HCT116 (cell line): ENCODE measurements around the gene GTPBP2. TPM values are rescaled to one million over a fixed set of nuclear protein-coding genes. Genes with fewer than 3 reads are reported as not detected.
A peak's percentile ranks its signal among the peaks of the same experiment; 100 is the strongest.

Experiments used
- ATAC-seq: fragments of 200-7000 bp; cut with Tn5 transposase; 2 replicates; pipeline ENCODE4 v1.9.1; 2020; ENCODE audit warnings: mild to moderate bottlenecking, moderate library complexity
- BruUV-seq: library from RNA; stranded (reverse); fragments of 400-500 nt; replicated peaks from 2 replicates; lab custom pipeline; 2021; lab: Mats Ljungman, UMichigan
- CTCF ChIA-PET: fragments of 300-600 bp; sonication (Branson Sonifier 250); formaldehyde crosslinking; loops from one replicate; lab custom pipeline; 2021; ENCODE audit warnings: antibody characterized with exemption; lab: Charles Lee
- POLR2A ChIA-PET: fragments of 300-600, 350-600 bp; sonication (Branson Sonifier 250); formaldehyde crosslinking; loops from one replicate; lab custom pipeline; 2021; ENCODE audit warnings: antibody characterized with exemption; lab: Charles Lee
- RAD21 ChIA-PET, 2 experiments: fragments of 300-600 bp; sonication (Branson Sonifier 250); formaldehyde crosslinking; loops; one replicate each; lab custom pipeline; 2023; ENCODE audit warnings: low total read pairs in 2 of 2; ENCODE audit not compliant: uncharacterized antibody in 2 of 2, unreplicated experiment in 2 of 2, low non-redundant PET in 1 of 2; lab: Charles Lee
- DNase-seq: peaks from one replicate; pipeline ENCODE4 v3.0.0-alpha.2; 2010; ENCODE audit warnings: low read depth, low spot score
- H2AFZ ChIP-seq: fragments of 200-600 bp; shearing (Covaris generic), sonication (generic); 2 replicates; pipeline ENCODE4 v1.6.1; 2017; ENCODE audit warnings: low read depth, mixed run types, mixed read lengths, antibody characterized with exemption, low read length; ENCODE audit not compliant: poor library complexity, severe bottlenecking
- H3K27ac ChIP-seq: 2 replicates; pipeline ENCODE4 v1.5.1; 2012; ENCODE audit warnings: low read depth, low read length
- H3K27me3 ChIP-seq: fragments of 200-600 bp; sonication (generic); 2 replicates; pipeline ENCODE4 v1.6.1; 2016; ENCODE audit warnings: mixed run types, low read length, mixed read lengths; ENCODE audit not compliant: insufficient read depth
- H3K36me3 ChIP-seq, 2 experiments: fragments of 200-500 bp in 1 of 2; fragments of 200-600 bp in 1 of 2; sonication (Bioruptor generic) in 1 of 2; sonication (generic) in 1 of 2; 2 replicates each; pipeline versions ENCODE4 v1.5.1 to v1.6.1; 2014 to 2016; ENCODE audit warnings: low read length in 2 of 2, inconsistent platforms in 1 of 2, mixed read lengths in 1 of 2, mixed run types in 1 of 2; ENCODE audit not compliant: insufficient read depth in 2 of 2, control insufficient read depth in 1 of 2
- H3K4me1 ChIP-seq, 2 experiments: fragments of 200-600 bp in 1 of 2; sonication (generic) in 1 of 2; 2 replicates each; pipeline versions ENCODE4 v1.5.1 to v1.6.1; 2012 to 2017; ENCODE audit warnings: low read length in 2 of 2, inconsistent platforms in 1 of 2, mild to moderate bottlenecking in 1 of 2, mixed read lengths in 1 of 2, mixed run types in 1 of 2, moderate library complexity in 1 of 2; ENCODE audit not compliant: insufficient read depth in 2 of 2, control insufficient read depth in 1 of 2
- H3K4me2 ChIP-seq: fragments of 200-600 bp; sonication (generic); 2 replicates; pipeline ENCODE4 v1.6.1; 2017; ENCODE audit warnings: mixed run types, low read length, mixed read lengths
- H3K4me3 ChIP-seq, 2 experiments: fragments of 200-600 bp in 1 of 2; sonication (generic) in 1 of 2; replicated peaks in 1 of 2; 2 replicates each; pipeline ENCODE4 v1.5.1; 2011 to 2016; ENCODE audit warnings: low read length in 2 of 2, control low read depth in 1 of 2, low read depth in 1 of 2, mild to moderate bottlenecking in 1 of 2, mixed read lengths in 1 of 2, mixed run types in 1 of 2
- H3K79me2 ChIP-seq: fragments of 200-600 bp; sonication (generic); 2 replicates; pipeline ENCODE4 v1.6.1; 2017; ENCODE audit warnings: mild to moderate bottlenecking, mixed run types, low read length, moderate library complexity, mixed read lengths; ENCODE audit not compliant: insufficient read depth
- H3K9ac ChIP-seq: fragments of 200-600 bp; sonication (generic); 2 replicates; pipeline ENCODE4 v1.6.1; 2016; ENCODE audit warnings: low read length, mixed read lengths
- H3K9me2 ChIP-seq: fragments of 200-600 bp; sonication (generic), shearing (Covaris generic); 2 replicates; pipeline ENCODE4 v1.6.1; 2017; ENCODE audit warnings: mixed run types, mild to moderate bottlenecking, moderate library complexity; ENCODE audit not compliant: insufficient read depth
- H3K9me3 ChIP-seq, 2 experiments: fragments of 200-500 bp in 1 of 2; fragments of 200-600 bp in 1 of 2; sonication (Bioruptor generic) in 1 of 2; sonication (generic) in 1 of 2; 2 replicates each; pipeline ENCODE4 v1.6.1; 2014 to 2017; ENCODE audit warnings: low read length in 2 of 2, mixed read lengths in 2 of 2, inconsistent platforms in 1 of 2, low read depth in 1 of 2, mild to moderate bottlenecking in 1 of 2, mixed run types in 1 of 2, moderate library complexity in 1 of 2; ENCODE audit not compliant: control insufficient read depth in 1 of 2, insufficient read depth in 1 of 2
- H4K20me1 ChIP-seq: fragments of 200-600 bp; sonication (generic), shearing (Covaris generic); 2 replicates; pipeline ENCODE4 v1.6.1; 2017; ENCODE audit warnings: mixed run types, mild to moderate bottlenecking, moderate library complexity; ENCODE audit not compliant: insufficient read depth
- CBX3 ChIP-seq: IDR thresholded peaks from 2 replicates; pipeline ENCODE4 v1.6.1; 2012; ENCODE audit warnings: low read depth
- EGR1 ChIP-seq: IDR thresholded peaks from 2 replicates; pipeline ENCODE4 v1.6.1; 2012; ENCODE audit warnings: low read depth
- ELF1 ChIP-seq: IDR thresholded peaks from 2 replicates; pipeline ENCODE4 v1.6.1; 2012; ENCODE audit warnings: low read depth, borderline replicate concordance
- EZH2phosphoT487 ChIP-seq: fragments of 200-600 bp; IDR thresholded peaks from 2 replicates; pipeline ENCODE4 v1.6.1; 2018; ENCODE audit warnings: antibody characterized with exemption, borderline replicate concordance
- JUND ChIP-seq: IDR thresholded peaks from 2 replicates; pipeline ENCODE4 v1.6.1; 2012
- POLR2A ChIP-seq: IDR thresholded peaks from 2 replicates; pipeline ENCODE4 v1.7.0; 2011; ENCODE audit warnings: borderline replicate concordance; ENCODE audit not compliant: insufficient read depth, insufficient read length; ENCODE audit errors: extremely low read depth
- REST ChIP-seq: IDR thresholded peaks from 2 replicates; pipeline ENCODE4 v1.6.1; 2012; ENCODE audit warnings: low read depth
- SIN3A ChIP-seq: IDR thresholded peaks from 2 replicates; pipeline ENCODE4 v1.6.1; 2012; ENCODE audit warnings: low read depth
- SP1 ChIP-seq: IDR thresholded peaks from 2 replicates; pipeline ENCODE4 v1.6.1; 2012; ENCODE audit warnings: low read depth
- SRF ChIP-seq: IDR thresholded peaks from 2 replicates; pipeline ENCODE4 v1.6.1; 2012; ENCODE audit warnings: low read depth
- YY1 ChIP-seq: IDR thresholded peaks from 2 replicates; pipeline ENCODE4 v1.6.1; 2011; ENCODE audit warnings: low read length, low read depth, moderate library complexity, mild to moderate bottlenecking; ENCODE audit not compliant: insufficient replicate concordance; ENCODE audit errors: extremely low read depth
- ZBTB33 ChIP-seq: IDR thresholded peaks from 2 replicates; pipeline ENCODE4 v1.6.1; 2011; ENCODE audit warnings: mild to moderate bottlenecking, low read length, moderate library complexity; ENCODE audit not compliant: insufficient replicate concordance; ENCODE audit errors: extremely low read depth
- ZFX ChIP-seq: fragments of 450-650 bp; IDR thresholded peaks from 2 replicates; pipeline ENCODE4 v1.6.1; 2017
- intact Hi-C: fragments of 100-400 bp; cut with micrococcal nuclease; formaldehyde crosslinking; loops from 2 replicates; pipeline ENCODE4 v1.10.0; 2022
- total RNA-seq: library from RNA; stranded (reverse); gene quantifications from one replicate; pipeline ENCODE4 v1.2.1, GENCODE V29; 2021; ENCODE audit not compliant: unreplicated experiment

Gene GTPBP2
- total RNA-seq, 1 experiment from 2014 or later: 98.0 TPM

- H3K27ac ChIP-seq: peak overlapping the region; percentile 49; the same call in 1 of the 2 replicates
Observed at GRCh38 chr6:43669922-43670622, 41.0 kb upstream of the GTPBP2 start.

GRCh38 chr6:43669050-43669921, 40.2 kb upstream of the GTPBP2 start:
- H3K4me3 ChIP-seq: no peak overlapping the region
- ATAC-seq (no peak), DNase-seq (no peak)
- peaks cover 15 to 23% of the 10 kb centered on the region in 2 experiments for H3K36me3 ChIP-seq
- ChIA-PET POLR2A (no interaction called here), CTCF (interaction anchor here (0.8 to 4.6 kb wide), 5 partner anchors 24 to 410 kb away, joined by 3 to 45 read pairs (median 5); partner anchors contain the start of gene RSPH9), RAD21 (no interaction called here)
- H3K4me1 ChIP-seq: peaks cover 10 to 42% of the 10 kb centered on the region in 2 experiments
- no peak for TF ChIP-seq JUND
- TF ChIP-seq CBX3: no peak
- no peak for TF ChIP-seq EGR1
- TF ChIP-seq ZBTB33: no peak
- no peak for TF ChIP-seq REST
- TF ChIP-seq ZFX: no peak
- TF ChIP-seq SIN3A: no peak
- TF ChIP-seq SP1: no peak
- TF ChIP-seq POLR2A: no peak
- no peak for TF ChIP-seq EZH2phosphoT487
- TF ChIP-seq ELF1: no peak
- TF ChIP-seq SRF: no peak
- H3K4me2 ChIP-seq: peak overlapping the region; percentile 69; the same call in 1 of the 2 replicates
- no peak overlapping the region for H3K9ac ChIP-seq
- peak overlapping the region; percentile 49 for H3K27ac ChIP-seq
- no peaks in the 10 kb centered on the region for H3K79me2 ChIP-seq
- no peaks in the 10 kb centered on the region for H3K9me3 ChIP-seq
- no peaks in the 10 kb centered on the region for H3K9me2 ChIP-seq
- intact Hi-C loops: loop anchor here (5.0 kb wide), 2 partner anchors 283 to 767 kb away; no protein-coding TSS in a partner anchor
- no peak overlapping the region for H2AFZ ChIP-seq
- H3K27me3 ChIP-seq: no peaks in the 10 kb centered on the region
- TSS peak; percentile 9 for BruUV-seq
- H4K20me1 ChIP-seq: no peaks in the 10 kb centered on the region

More at GRCh38 chr6:43669922-43670622, 41.0 kb upstream of the GTPBP2 start:
- no peaks in the 10 kb centered on the region for H3K79me2 ChIP-seq
- intact Hi-C loops: loop anchor here (5.0 kb wide), 2 partner anchors 282 to 768 kb away; no protein-coding TSS in a partner anchor
- no peaks in the 10 kb centered on the region for H3K27me3 ChIP-seq
- no peaks in the 10 kb centered on the region for H3K9me3 ChIP-seq
- H3K9me2 ChIP-seq: no peaks in the 10 kb centered on the region
- H3K4me3 ChIP-seq: no peak overlapping the region
- H3K4me2 ChIP-seq: no peak overlapping the region
- DNase-seq (no peak), ATAC-seq (no peak)
- ChIA-PET RAD21 (no interaction called here), POLR2A (no interaction called here), CTCF (interaction anchor here (4.6 kb wide), 1 partner anchor 410 kb away, joined by 45 read pairs; no protein-coding TSS in a partner anchor)
- no peak for TF ChIP-seq YY1
- H2AFZ ChIP-seq: no peak overlapping the region
- no peaks in the 10 kb centered on the region for H4K20me1 ChIP-seq
- no TSS peak for BruUV-seq
- H3K36me3 ChIP-seq: peaks cover 19 to 28% of the 10 kb centered on the region in 2 experiments
- H3K4me1 ChIP-seq: peaks cover 10 to 39% of the 10 kb centered on the region in 2 experiments
- no peak overlapping the region for H3K9ac ChIP-seq
